ENCODE data around the gene FTO.
"Not testable (repeated sequence)": the region's sequence is repeated elsewhere in the genome, so short reads cannot be mapped to it uniquely, and the experiment has no call there.

Gene FTO

GRCh38 chr16:53865494-53865863 lies 161.5 kb downstream of the FTO start:
- peak; percentile 78 for DNase-seq (ENCODE audit: low spot score)

DNA sequence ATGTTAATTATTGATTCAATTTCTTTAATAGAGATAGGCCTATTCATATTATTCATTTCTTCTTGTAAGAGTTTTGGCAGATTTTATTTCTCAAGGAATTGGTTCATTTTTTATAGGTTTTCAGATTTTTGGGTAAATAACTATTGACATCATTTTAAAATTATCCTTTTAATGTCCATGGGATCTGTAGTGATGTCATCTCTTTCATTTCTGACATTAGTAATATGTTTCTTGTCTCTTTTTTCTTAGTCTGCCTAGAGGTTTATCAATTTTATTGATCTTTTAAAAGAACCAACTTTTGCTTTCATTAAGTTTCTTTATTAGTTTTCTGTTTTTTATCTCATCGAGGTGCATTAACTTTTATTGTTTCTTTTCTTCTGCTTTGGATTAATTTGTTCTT lies 162.6 kb downstream of the FTO start:
- no peak for DNase-seq (ENCODE audit: low spot score)

DNA sequence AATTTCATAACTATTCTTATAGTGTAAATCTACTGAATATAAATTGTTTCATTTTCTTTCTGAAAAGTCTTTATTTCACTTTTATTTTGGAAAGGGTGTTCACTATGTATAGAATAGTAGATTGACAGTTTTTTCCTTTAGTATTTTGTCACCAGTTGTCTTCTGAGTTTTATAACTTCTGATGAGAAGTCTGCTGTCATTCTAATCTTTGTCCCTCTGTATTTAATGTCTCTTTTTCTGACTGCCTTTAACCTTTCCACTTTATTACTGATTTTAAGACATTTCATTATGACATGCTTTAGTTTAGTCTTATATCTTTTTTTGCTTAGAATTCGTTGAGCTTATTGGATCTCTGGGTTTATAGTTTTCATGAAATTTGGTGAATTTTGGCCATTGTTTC lies 166.9 kb downstream of the FTO start:
- DNase-seq (ENCODE audit: low spot score) = no peak

DNA sequence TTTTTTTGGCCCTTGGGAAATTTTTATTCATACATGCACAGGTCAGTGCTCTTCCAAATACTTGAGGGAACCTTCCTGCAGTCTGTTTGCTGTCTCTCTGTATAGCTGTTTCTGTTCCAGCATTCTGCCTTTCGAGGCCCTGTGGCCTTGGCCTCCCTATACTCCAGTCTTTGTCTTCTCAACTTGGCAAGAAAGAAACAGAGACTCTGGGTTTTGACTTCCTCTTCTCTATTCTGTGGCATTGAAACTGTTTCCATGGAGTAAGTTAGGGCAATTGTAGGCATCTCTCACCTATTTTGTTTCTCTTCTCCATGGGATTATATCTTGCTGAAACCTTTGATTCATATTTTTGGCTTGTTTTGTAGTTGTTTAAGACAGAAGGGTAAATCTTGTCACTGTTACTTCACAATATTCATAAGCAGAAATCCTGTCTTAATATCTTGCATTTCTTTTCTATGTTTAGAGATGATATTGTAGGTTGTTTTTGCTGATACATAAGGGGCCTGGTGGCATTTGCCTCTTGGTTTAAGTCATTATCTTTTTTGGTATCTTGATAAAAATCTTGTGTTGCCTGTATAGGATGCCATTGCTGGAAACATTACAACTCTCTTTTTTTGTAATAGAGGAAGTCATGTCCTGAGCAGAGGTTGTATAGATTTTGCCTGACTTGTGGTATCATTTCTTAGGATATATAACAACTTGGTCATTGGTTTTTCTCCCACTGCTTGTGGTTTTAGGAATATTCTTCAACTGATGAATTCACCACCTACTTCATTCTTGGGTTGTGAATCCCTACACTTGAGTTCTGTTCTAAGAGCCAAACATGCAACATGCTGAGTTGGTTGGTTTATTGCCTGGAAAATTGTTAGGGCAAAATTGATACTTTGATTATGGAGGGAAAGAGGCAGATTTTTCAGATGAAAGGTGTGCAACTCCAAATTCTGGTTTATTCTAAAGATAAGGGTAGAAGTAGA lies 168.6 kb downstream of the FTO start:
- no peak for DNase-seq (ENCODE audit: low spot score)

DNA sequence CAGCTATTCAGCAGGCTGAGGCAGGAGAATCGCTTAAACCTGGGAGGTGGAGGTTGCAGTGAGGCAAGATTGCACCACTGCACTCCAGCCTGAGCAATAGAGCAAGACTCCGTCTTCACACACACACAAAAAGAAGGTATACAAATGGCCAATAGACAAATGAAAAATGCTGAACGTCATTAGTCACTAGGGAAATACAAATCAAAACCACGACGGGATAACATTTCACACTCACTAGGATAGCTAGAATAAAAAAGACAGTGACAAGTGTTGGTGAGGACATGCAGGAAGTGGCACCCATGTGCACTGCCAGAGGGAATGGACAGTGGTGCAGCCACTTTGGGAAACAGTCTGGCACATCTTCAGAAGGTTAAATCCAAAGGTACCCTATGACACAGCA lies 172.9 kb downstream of the FTO start:
- DNase-seq (ENCODE audit: low spot score) = no peak

DNA sequence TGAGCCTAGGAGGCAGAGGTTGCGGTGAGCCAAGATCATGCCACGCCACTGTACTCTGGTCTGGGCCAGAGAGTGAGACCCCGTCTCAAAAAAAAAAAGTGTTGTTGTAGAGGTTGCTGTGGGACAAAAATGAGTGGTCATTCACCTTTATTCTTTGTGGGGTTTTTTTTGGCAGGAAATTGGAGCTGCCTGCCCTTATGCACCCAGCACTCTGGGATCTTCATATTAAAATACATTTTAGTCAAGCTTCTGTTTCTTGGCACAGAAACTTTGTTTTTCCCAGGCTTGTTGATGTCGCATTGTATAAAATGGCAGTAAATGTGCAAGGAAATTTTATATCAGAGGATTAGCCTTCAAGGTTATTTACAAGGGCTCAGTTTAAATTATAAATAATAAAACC lies 174.3 kb downstream of the FTO start:
- DNase-seq (ENCODE audit: low spot score) = no peak

DNA sequence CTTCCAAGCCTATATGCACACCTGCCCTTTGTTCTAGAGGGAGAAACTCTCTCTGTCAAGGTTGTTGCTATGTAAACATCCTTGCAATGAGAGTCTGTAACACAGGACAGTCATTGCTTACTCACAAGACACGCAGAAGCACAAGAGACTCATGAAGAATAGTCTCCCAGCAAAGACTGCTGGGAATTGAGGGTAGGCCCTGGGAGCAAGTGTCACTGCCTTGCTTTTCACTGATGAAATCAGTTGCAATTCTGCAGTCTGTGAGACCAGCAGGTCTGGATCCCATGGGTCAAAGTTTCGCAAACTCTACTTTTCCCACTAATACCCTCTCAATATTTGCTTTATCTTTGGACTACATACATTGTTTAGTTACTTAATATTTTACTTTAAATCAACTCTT lies 177.4 kb downstream of the FTO start:
- no peak for DNase-seq (ENCODE audit: low spot score)

DNA sequence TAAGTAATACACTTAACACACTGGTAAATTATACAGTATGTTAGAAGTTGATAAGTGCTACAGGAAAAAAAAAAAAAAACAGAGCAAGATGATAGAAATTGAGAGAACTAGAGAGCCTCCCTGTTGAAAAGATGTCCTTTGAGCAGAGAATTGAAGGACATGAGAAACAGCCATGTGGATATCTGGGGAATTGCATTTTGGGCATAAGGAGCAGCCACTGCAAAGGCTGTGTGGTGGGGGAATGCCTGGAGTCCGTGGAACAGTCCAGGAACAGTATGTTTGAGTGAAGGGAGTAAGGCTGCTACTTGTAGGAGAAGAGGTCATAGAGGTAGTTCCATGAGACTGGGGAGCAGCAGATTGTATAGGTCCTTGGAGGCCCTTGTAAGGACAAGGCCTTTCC lies 178.4 kb downstream of the FTO start:
- no peak for DNase-seq (ENCODE audit: low spot score)

- DNase-seq (ENCODE audit: low spot score) = no peak
These were observed 180.8 kb downstream of the FTO start for GRCh38 chr16:53884748-53885147.

GRCh38 chr16:53886482-53887378 lies 182.8 kb downstream of the FTO start:
- DNase-seq (ENCODE audit: low spot score) = no peak

- DNase-seq (ENCODE audit: low spot score) = no peak
These were observed 184.3 kb downstream of the FTO start for GRCh38 chr16:53888222-53888621.

DNA sequence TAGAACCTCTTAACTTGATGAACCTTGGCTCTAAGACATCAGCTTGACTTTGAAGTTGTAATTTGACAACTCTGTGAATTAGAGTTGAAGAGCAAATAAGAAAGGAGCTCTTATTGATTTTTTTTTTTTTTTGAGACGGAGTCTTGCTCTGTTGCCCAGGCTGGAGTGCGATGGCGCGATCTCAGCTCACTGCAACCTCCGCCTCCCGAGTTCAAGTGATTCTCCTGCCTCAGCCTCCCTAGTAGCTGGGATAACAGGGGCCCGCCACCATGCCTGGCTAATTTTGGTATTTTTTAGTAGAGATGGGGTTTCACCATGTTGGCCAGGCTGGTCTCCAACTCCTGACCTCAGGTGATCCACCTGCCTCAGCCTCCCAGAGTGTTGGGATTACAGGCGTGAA lies 186.9 kb downstream of the FTO start:
- not testable (repeated sequence) for DNase-seq (ENCODE audit: low spot score)

DNA sequence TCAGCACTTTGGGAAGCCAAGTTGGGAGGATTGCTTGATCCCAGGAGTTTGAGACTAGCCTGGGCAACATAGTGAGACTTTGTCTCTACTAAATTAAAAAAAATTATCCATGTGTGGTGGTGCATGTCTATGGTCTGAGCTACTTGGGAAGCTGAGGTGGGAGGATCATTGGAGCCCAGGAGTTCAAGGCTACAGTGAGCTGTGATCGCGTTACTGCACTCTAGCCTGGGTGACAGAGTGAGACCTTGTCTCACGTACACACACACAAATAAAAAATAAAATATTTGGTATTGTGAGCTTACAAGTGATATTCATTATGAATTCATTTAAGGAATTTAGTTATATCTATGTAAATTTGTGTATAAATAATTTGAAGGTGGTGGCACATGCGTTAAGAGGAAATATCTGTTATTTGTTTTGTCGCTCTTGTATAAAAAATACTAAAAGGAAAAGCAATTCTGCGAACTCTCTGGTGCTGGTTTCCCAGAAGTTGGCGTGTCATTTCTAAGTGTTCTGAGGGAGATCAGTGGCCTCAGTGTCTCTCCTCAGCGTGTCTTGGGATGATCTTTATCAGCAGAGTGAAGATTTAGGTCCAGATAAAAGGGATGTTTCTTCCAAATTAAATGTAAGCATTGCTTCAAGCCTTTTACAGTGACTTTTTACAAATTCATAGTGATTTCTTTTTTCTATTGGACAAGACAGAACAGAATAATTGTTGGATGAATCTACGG lies 187.6 kb downstream of the FTO start:
- no peak for DNase-seq (ENCODE audit: low spot score)

DNA sequence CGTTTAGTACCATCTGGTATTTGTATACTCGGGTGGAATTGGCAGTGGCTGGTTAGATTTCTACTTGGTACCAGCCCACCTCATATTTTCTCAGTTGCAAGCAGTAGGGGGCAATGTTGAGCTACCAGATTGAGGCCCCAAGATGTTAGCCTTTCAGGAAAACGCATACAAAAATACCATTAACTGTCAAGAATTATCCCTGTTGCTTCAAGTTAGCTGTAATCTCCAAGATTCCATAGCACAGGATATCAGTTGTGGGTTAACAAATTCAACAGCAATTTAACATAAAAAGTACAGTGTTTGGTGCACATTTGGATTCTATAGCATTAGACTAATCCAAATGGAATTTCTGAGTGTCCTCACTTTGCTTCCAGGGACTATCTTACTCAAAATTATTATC lies 188.2 kb downstream of the FTO start:
- DNase-seq (ENCODE audit: low spot score) = peak; percentile 71

GRCh38 chr16:53893731-53894435 lies 189.9 kb downstream of the FTO start:
- DNase-seq (ENCODE audit: low spot score) = peak; percentile 33

DNA sequence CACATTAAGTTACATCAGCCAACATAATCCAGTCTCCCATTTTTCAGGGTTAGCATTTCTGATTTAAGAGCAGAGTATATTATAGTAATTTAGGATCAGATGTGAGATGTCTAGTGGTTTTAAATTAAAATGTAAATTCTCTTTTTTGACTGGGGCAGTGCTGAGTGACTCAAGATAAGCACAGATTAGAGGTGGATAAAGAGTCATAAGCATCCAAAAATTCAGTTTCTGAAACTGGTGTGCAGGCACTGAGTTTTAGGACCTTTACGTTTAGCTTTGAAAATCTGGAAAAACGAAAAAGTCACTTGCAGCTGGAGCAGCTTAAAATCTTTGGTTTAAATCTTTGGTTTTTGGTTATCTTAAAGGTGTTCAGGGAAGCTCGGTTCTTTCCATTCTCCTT lies 190.7 kb downstream of the FTO start:
- DNase-seq (ENCODE audit: low spot score) = no peak

DNA sequence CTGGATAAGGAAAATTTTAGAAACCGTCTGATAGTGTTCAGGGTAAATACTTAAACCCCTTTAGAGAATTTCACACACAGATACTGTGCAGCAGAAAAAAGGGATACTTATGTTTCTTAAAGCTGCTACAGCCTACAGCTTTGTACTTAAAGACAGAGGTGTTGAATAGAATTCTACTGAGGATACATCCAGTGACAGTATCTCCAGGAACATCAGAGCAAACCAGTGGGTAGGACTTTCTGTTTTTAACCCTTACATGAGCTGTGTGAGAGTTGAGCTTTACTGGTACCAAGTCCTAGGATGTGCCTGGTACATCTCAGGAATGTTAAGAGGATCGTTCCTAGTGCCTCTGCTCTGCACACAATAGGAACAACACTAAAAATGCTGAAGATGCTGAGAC lies 191.5 kb downstream of the FTO start:
- DNase-seq (ENCODE audit: low spot score) = no peak

DNA sequence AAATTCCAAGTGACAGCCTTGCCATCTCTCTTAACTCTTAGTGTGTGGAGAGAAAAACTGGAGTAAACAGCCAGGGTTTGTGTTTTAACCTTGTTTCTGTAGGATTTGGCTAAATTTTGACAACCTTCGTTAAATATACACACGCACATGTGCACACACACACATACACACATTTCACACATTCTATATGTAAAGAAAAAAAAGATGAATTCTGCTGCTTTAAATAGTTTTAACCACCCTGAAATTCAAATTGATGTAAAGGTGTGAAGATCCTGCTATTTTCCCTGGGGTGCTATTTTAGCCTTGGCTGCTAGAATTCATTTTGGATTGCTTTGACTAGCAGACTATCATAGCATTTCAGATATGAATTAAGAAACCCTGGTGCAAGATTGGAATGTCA lies 191.9 kb downstream of the FTO start:
- no peak for DNase-seq (ENCODE audit: low spot score)

- DNase-seq (ENCODE audit: low spot score) = no peak
These were observed 192.8 kb downstream of the FTO start for GRCh38 chr16:53896722-53897121.

DNA sequence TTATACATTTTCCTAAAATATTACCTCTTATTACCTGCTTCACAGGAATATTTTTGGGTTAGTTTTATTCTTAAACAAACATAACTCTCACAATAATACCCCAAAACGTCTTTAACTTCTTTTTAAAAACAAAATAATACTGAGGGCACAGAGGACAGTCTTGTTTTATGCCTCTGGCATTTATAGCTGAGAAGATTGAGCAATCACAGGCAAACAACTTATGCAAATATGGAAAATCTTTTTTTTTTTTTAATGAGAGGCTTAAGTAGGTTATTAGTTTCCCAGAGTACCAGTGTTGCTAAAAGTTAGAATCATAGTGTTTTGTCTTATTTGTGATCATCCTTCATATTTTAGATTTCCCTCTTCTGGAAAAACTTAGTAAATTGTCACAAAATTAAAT lies 195.0 kb downstream of the FTO start:
- DNase-seq (ENCODE audit: low spot score) = no peak

DNA sequence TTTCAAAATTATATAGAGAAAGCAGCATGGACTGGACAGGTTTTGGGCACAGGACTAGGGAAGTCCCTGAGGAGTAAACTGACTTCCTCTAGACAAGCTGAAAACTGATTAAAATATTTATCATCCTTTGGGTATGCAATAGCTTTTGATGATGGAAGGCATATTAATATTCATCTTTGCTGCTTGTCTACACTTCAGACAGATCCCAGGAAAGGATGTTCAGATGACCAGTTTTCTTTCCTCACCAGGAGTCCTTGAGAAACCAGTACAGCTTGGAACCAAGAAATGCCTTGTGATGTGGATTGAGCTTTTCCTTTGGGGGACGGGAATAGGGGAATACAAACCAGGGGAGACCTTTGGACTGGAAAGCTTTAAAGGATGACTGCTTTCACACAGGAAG lies 195.5 kb downstream of the FTO start:
- no peak for DNase-seq (ENCODE audit: low spot score)

DNA sequence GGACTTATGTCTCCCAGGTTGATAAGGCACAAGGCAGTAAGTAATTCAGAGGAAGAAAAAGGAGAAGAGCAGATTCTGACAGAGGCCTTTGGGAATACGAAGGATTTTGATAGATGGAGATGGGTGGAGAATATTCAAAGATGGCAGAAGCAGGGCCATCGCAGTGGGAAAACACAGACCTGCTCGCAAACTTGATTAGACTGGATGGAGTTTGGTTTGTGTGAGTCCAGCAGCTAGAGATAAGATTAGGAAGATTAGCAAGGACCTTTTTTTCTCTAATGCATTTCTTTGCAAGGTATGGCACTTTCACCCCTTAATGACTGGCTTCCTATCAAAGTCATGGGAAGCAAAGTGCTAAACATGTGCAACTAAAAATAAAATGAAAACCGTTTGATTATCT lies 196.7 kb downstream of the FTO start:
- DNase-seq (ENCODE audit: low spot score) = no peak
